HG02759 (cell line): ENCODE measurements around the gene ALG8.
"Not testable (repeated sequence)": the region's sequence is repeated elsewhere in the genome, so short reads cannot be mapped to it uniquely, and the experiment has no call there.

ENCODE experiments used
- ATAC-seq: cut with Tn5 transposase; IDR thresholded peaks from one replicate; pipeline ENCODE4 v1.9.1; 2021; ENCODE audit warnings: mild to moderate bottlenecking, moderate library complexity; ENCODE audit not compliant: unreplicated experiment

Gene ALG8

GRCh38 chr11:78072455-78072854 is 67.0 kb downstream of the ALG8 start:
- no peak for ATAC-seq

- no peak for ATAC-seq
Observed at GRCh38 chr11:78071717-78072116, 67.7 kb downstream of the ALG8 start.

- no peak for ATAC-seq
Observed at GRCh38 chr11:78070621-78071020, 68.8 kb downstream of the ALG8 start.

GRCh38 chr11:78069465-78069864 is 70.0 kb downstream of the ALG8 start:
- ATAC-seq = no peak

GRCh38 chr11:78067704-78068103 is 71.7 kb downstream of the ALG8 start:
- no peak for ATAC-seq

GRCh38 chr11:78066471-78066870 is 73.0 kb downstream of the ALG8 start:
- ATAC-seq = no peak

GRCh38 chr11:78065203-78065602 is 74.2 kb downstream of the ALG8 start:
- no peak for ATAC-seq

DNA sequence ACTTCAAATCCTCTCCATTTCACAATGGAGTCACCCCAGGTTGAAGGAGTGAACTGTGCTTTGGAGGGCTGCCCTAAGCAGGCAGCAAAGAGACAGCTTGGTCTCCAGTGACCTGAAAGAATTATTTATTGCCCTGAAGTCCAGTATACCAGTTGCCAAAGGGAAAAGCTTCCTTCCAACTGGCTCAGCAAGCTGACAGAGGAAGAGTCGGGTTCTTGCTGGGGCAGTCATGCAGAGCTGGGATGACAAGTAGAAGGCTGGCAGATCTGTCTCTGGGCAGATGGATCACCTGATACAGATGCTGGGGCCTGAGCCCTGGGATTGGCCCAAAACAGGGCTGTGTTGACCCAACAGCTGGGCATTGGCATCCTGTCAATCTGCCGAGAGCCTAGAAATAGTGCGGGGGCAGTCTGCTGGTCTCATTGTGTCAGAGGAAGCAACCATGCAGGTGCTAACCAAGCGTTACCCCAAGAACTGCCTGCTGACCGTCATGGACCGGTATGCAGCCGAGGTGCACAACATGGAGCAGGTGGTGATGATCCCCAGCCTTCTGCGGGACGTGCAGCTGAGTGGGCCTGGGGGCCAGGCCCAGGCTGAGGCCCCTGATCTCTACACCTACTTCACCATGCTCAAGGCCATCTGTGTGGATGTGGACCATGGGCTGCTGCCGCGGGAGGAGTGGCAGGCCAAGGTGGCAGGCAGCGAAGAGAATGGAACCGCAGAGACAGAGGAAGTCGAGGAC is 75.8 kb downstream of the ALG8 start, which contains the start of gene THRSP:
Gene THRSP (plus strand): TSS at position 422 of the 742 bp plus-strand sequence. CDS start 21 bp downstream, at position 443.
- ATAC-seq = no peak

DNA sequence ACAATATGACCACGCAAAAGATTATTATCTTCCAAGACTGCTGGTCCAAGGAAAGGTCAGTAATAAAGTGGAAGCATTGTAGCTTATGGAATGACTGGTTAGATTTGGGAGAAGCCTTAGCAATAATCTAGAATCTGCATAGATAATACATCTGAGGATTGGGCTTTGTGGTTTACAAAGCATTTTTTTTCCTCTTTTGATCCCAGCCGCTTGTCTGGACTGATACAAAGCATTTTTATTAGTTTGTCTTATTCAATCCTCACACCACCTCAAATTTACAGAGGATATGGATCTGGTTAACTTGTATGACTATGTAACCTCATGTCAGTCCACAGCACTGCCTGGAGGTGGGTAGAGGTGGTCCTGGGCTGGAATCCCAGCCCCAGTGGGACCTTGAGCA is 76.8 kb downstream of the ALG8 start:
- no peak for ATAC-seq

GRCh38 chr11:78061921-78062311 is 77.5 kb downstream of the ALG8 start:
- no peak for ATAC-seq

DNA sequence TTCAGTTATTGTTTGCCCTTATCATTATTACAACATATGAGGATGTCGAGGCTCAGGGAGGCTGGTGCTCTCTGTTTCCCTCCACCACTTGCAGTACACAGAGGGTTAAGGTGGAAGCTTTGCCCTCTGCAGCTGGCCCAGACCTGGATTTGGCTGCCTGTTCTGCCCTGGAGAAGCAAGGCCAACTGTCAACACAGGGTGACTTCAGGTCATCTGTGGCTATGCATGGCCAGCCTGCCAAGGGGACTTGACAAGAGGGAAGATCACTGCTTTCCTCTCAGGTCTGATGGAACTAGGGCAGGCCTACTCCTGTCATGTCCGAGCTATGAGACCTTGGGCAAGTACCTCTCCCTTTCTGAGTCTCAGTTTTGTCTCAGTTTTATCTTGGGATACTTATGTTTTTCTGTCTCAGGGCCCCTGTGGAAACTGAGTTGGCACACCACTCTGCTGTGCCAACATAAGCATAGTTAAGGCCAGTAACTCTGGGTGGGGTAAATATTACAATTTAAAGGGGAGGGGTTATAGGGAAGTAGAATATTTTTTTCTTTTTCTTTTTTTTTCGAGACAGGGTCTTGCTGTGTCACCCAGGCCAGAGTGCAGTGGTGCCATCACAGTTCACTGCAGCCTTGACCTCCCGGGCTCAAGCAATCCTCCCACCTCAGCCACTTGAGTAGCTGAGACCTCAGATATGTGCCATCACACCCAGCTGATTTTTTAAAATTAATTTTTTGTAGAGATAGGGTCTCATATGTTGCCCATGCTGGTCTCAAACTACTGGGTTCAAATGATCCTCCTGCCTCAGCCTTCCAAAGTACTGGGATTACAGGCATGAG is 78.1 kb downstream of the ALG8 start:
- no peak for ATAC-seq

GRCh38 chr11:78060533-78060932 is 78.9 kb downstream of the ALG8 start:
- ATAC-seq = no peak

DNA sequence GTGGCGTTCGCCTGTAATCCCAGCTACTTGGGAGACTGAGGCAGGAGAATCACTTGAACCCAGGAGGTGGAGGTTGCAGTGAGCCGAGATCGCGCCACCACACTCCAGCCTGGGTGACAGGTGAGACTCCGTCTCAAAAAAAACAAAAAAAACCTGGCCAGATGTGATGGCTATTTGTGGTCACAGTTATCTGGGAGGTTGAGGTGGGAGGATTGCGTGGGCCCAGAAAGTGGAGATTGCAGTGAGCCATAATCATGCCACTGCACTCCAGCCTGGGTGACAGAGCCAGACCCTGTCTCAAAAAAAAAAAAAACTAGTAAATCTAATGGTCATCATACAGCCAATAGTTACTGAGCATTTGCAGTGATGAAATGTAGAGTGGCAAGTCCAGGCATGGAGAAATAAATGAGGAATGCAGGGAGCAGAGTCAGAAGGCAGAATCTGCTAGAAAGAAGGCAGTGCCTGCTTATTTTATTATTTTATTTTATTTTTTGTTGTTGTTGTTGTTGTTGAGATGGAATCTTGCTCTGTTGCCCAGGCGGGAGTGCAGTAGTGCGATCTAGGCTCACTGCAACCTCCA is 79.6 kb downstream of the ALG8 start:
- ATAC-seq = not testable (repeated sequence)

GRCh38 chr11:78057462-78058055 is 81.9 kb downstream of the ALG8 start:
- ATAC-seq = no peak

GRCh38 chr11:78056093-78056492 is 83.3 kb downstream of the ALG8 start:
- no peak for ATAC-seq

GRCh38 chr11:78054971-78055370 is 84.5 kb downstream of the ALG8 start:
- no peak for ATAC-seq

- no peak for ATAC-seq
Observed at GRCh38 chr11:78050964-78051831, 88.2 kb downstream of the ALG8 start.
